Spleen (tissue), 7 donors: Measurements from ENCODE around the gene ABTB2.

ENCODE experiments used
- POLR2AphosphoS5 ChIP-seq, 3 donors: sonication (generic); formaldehyde crosslinking; IDR thresholded peaks; one replicate each; pipeline ENCODE4 v1.5.1; 2017; ENCODE audit warnings: antibody characterized with exemption in 3 of 3
- TF ChIP-seq, protein P1 (sequence below), 11 experiments: fragments of 200-600 bp in 7 of 11; fragments of 450-650 bp in 4 of 11; sonication (generic) in 4 of 11; IDR thresholded peaks in 8 of 11; conservative IDR thresholded peaks in 3 of 11; 1 replicate in 7 of 11; 2 replicates in 4 of 11; pipeline versions ENCODE4 v1.4.0 to v1.8.0; 2016 to 2021; ENCODE audit warnings: antibody characterized with exemption in 11 of 11, inconsistent platforms in 4 of 11, mild to moderate bottlenecking in 1 of 11
- donor health status: DM: no; HTN: no; CAD: no; lungs with moderate emphysema.
- donor health status: DM: no; HTN: no; CAD: no.
- donor health status: DM: no; HTN: no; CAD: no.

- TF ChIP-seq, protein P1, sequence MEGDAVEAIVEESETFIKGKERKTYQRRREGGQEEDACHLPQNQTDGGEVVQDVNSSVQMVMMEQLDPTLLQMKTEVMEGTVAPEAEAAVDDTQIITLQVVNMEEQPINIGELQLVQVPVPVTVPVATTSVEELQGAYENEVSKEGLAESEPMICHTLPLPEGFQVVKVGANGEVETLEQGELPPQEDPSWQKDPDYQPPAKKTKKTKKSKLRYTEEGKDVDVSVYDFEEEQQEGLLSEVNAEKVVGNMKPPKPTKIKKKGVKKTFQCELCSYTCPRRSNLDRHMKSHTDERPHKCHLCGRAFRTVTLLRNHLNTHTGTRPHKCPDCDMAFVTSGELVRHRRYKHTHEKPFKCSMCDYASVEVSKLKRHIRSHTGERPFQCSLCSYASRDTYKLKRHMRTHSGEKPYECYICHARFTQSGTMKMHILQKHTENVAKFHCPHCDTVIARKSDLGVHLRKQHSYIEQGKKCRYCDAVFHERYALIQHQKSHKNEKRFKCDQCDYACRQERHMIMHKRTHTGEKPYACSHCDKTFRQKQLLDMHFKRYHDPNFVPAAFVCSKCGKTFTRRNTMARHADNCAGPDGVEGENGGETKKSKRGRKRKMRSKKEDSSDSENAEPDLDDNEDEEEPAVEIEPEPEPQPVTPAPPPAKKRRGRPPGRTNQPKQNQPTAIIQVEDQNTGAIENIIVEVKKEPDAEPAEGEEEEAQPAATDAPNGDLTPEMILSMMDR (IDR thresholded peaks at IDR 0.05 in 8 of 11, conservative IDR thresholded peaks at IDR 0.05 in 3 of 11) = no peak
- TF ChIP-seq POLR2AphosphoS5 (IDR thresholded peaks at IDR 0.05) = no peak
Measured at GRCh38 chr11:34356913-34357700, 703 bp downstream of the ABTB2 start.
